Lower lobe of right lung (tissue), 2 donors: Measurements from ENCODE around the gene IGFBP4. TPM values are rescaled to one million over a fixed set of nuclear protein-coding genes. Genes with fewer than 3 reads are reported as not detected.

Experiments used
- ATAC-seq, 2 donors: fragments of 200-7000 bp; cut with Tn5 transposase; one replicate each; pipeline ENCODE4 v1.9.1; 2020 to 2022; ENCODE audit warnings: mild to moderate bottlenecking in 2 of 2, moderate library complexity in 2 of 2
- DNase-seq: peaks from one replicate; pipeline ENCODE4 v3.0.0-alpha.2; 2020
- H3K27ac ChIP-seq: fragments of 200-600 bp; one replicate; pipeline ENCODE4 v1.8.0; 2022
- H3K27me3 ChIP-seq: fragments of 200-600 bp; one replicate; pipeline ENCODE4 v1.8.0; 2022; ENCODE audit warnings: low read depth
- H3K36me3 ChIP-seq: fragments of 200-600 bp; one replicate; pipeline ENCODE4 v1.8.0; 2022; ENCODE audit warnings: mild to moderate bottlenecking
- H3K4me1 ChIP-seq: fragments of 200-600 bp; one replicate; pipeline ENCODE4 v1.8.0; 2022
- H3K4me3 ChIP-seq: fragments of 200-600 bp; one replicate; pipeline ENCODE4 v1.8.0; 2022; ENCODE audit warnings: mild to moderate bottlenecking
- H3K9me3 ChIP-seq: fragments of 200-600 bp; one replicate; pipeline ENCODE4 v1.8.0; 2022
- intact Hi-C: fragments of 100-400 bp; cut with DNase I; formaldehyde crosslinking; loops from one replicate; pipeline ENCODE4 v1.11.0; 2022
- total RNA-seq: library from RNA; stranded (reverse); fragmentation: NEBNext Ultra II Directional; extraction: Animal tissue kit (Norgen Biotek cat#: 25700); gene quantifications from one replicate; pipeline ENCODE4 v1.2.1, GENCODE V29; 2021
- TF ChIP-seq, protein P1 (sequence below): fragments of 200-600 bp; IDR thresholded peaks from one replicate; pipeline ENCODE4 v1.8.0; 2022; ENCODE audit warnings: antibody characterized with exemption, mild to moderate bottlenecking
- donor health status: DM: no; HTN: yes; CAD: no; lungs with severe emphysema.

Gene IGFBP4
- total RNA-seq, 1 donor from 2014 or later = 371 TPM

DNA sequence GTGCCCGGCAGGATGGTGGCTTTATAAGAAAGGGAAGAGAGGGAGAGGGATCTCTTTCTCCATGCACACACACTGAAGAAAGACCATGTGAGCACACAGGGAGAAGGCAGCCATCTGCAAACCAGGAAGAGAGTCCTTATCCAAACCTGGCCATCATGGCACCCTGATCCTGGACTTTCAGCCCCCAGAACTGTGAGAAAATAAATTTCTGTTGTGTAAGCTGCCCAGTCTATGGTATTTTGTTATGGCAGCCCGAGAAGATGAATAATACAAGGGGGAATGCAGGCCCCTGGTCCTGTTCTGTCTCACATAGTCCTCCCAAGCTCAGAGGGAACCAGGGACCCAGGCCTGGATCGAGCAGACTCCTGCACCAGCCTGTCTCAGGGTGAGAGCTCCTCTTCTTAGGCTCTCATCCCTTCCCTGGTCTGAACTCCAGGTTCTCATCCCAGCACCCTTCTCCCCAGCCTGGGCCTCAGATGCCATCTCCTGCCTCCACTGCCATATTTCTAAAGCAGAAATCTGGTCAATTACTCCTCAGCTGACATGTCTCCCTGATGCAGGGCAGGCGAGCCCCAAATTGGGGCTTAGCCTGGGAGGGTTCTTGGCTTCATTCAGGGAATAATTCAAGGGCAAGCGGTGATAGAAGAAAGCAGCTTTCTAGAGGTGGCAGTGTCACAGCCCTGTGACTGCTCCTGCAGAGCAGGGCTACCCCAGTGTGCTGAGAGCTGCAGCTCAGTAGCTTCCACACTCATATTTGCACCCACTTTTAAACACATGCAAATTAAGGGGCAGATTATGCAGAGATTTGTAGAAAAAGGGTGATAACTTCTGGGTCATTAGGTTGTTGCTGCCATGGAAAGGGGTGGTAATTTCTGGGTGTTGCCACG, 28.8 kb downstream of the IGFBP4 start:
- intact Hi-C loops = no loop called here
- TF ChIP-seq, protein P1, sequence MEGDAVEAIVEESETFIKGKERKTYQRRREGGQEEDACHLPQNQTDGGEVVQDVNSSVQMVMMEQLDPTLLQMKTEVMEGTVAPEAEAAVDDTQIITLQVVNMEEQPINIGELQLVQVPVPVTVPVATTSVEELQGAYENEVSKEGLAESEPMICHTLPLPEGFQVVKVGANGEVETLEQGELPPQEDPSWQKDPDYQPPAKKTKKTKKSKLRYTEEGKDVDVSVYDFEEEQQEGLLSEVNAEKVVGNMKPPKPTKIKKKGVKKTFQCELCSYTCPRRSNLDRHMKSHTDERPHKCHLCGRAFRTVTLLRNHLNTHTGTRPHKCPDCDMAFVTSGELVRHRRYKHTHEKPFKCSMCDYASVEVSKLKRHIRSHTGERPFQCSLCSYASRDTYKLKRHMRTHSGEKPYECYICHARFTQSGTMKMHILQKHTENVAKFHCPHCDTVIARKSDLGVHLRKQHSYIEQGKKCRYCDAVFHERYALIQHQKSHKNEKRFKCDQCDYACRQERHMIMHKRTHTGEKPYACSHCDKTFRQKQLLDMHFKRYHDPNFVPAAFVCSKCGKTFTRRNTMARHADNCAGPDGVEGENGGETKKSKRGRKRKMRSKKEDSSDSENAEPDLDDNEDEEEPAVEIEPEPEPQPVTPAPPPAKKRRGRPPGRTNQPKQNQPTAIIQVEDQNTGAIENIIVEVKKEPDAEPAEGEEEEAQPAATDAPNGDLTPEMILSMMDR = no peak
- Histone ChIP-seq H3K9me3 (no peaks in the 10 kb centered on the region), H3K27ac (no peak overlapping the region), H3K27me3 (no peaks in the 10 kb centered on the region), H3K4me3 (no peak overlapping the region), H3K36me3 (no peaks in the 10 kb centered on the region), H3K4me1 (peaks cover 16% of the 10 kb centered on the region)
- DNase-seq (no peak), ATAC-seq (no peak)

DNA sequence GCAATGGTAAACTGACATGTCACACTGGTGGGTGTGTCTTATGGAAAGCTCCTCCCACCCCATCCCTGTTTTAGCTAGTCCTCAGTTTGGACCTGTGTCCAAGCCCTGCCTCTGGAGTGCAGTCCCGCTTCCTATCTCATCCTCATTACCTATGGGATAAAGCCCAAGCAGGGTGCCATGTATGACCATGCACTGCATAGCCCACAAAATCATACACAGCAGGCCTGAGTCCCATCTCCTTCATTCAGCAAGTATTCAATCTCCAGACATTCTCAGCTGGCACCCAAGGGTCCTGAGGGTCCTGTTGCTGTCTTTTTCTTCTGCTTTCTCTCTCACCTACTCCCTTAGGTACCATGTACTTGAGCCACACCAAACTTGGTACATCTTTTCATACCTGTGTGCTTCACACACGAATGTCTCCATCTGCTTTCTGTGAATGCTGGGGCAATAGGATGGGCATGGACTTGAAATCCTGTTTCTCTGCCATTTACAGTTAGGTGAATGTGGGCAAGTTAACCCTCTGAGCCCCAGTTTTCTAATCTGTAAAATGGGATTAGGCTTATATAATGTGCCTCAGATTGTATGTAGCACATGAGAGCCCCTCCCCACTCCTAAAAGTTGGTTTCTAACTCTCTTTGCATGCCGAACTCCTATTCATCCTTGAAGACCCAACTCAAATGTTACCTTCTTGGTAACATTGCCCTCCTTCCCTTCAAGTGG, 29.6 kb downstream of the IGFBP4 start:
- TF ChIP-seq, protein P1 = no peak
- intact Hi-C loops = no loop called here
- DNase-seq (no peak), ATAC-seq (no peak)
- Histone ChIP-seq H3K4me1 (peaks cover 16% of the 10 kb centered on the region), H3K27me3 (no peaks in the 10 kb centered on the region), H3K36me3 (no peaks in the 10 kb centered on the region), H3K4me3 (no peak overlapping the region), H3K9me3 (no peaks in the 10 kb centered on the region), H3K27ac (no peak overlapping the region)

DNA sequence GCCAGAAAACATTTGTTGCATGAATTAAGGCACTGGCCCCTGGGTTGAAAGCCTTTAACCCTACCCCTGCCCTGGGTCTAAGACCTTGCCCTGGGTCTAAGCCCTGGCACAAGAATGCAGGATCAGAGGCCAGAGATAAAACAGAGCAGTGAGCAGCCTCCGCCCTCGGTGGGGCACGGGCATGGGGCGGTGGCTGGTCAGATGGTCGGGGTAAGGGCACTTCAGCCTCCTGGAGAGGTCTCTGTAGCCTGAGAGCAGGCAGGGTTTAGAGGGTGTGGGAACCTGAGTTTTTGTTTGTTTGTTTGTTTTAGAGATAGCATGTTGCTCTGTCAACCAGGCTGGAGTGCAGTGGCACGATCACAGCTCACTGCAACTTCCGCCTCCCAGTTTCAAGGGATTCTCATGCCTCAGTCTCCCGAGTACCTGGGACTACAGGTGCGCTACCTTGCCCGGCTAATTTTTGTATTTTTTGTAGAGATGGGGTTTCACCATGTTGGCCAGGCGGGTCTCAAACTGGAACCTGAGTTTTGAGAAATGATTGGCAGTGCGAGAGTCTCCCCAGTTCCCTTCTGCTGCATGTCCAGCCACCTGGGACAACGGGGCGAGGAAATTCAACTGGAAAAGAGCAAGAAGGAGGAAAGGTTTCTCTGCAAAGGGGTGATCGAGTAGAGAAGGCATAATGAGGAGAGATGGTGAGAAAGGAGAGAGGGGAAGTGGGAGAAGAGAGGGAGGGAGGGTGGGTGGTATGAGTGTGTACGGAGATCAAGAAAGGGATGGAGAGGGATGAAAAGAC, 30.5 kb downstream of the IGFBP4 start:
- H3K4me3 ChIP-seq = no peak overlapping the region
- H3K4me1 ChIP-seq = peaks cover 16% of the 10 kb centered on the region
- H3K27me3 ChIP-seq = no peaks in the 10 kb centered on the region
- no peak overlapping the region for H3K27ac ChIP-seq
- intact Hi-C loops = no loop called here
- no peaks in the 10 kb centered on the region for H3K36me3 ChIP-seq
- ATAC-seq (peak; percentile 39 to 55), DNase-seq (no peak)
- H3K9me3 ChIP-seq = no peaks in the 10 kb centered on the region
- TF ChIP-seq, protein P1 = no peak

- H3K27ac ChIP-seq = no peak overlapping the region
- intact Hi-C loops = no loop called here
- H3K4me1 ChIP-seq = peaks cover 19% of the 10 kb centered on the region
- ATAC-seq = no peak
- TF ChIP-seq, protein P1 = no peak
- no peaks in the 10 kb centered on the region for H3K9me3 ChIP-seq
- no peaks in the 10 kb centered on the region for H3K36me3 ChIP-seq
- H3K4me3 ChIP-seq = no peak overlapping the region
- H3K27me3 ChIP-seq = no peaks in the 10 kb centered on the region
- no peak for DNase-seq
These were observed 31.3 kb downstream of the IGFBP4 start for GRCh38 chr17:40474419-40475002.

DNA sequence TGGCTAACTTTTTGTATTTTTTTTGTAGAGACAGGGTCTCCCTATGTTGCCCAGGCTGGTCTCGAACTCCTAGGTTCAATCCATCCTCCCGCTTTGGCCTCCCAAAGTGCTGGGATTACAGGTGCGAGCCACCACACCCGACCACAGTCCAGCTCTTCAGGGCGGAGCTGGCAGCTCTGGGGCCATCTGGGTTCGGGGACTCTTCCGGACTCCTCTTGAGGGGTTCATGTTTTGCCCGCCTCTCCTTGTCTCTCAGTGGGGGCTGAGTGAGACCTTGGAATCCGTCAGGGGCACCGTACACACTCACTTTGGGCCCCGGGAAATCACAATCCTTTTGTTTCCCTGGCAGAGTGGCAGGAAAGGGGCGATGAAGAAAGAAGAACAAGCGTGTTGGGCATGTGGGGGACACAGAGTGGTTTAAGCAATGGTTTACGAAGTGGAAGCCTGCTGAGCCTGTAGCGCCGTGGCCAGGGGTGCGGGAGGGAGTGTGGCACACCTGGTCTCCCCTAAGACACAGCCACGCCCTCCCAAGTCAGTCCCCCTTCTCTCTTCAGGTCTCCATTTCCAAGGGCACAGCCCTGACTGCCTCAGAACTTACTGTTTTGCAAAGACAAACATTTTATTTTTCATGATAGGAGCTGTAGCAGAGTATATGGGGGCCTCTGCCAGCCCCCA, 32.1 kb downstream of the IGFBP4 start:
- no peaks in the 10 kb centered on the region for H3K27me3 ChIP-seq

More for the DNA sequence above, 32.1 kb downstream of the IGFBP4 start:
- H3K4me1 ChIP-seq = peaks cover 28% of the 10 kb centered on the region
- intact Hi-C loops = no loop called here
- TF ChIP-seq, protein P1 = no peak
- H3K4me3 ChIP-seq = no peak overlapping the region
- DNase-seq = no peak
- no peak for ATAC-seq
- no peaks in the 10 kb centered on the region for H3K36me3 ChIP-seq
- H3K27ac ChIP-seq = peak overlapping the region; percentile 18
- no peaks in the 10 kb centered on the region for H3K9me3 ChIP-seq
